HG03196 (cell line): ENCODE data around the gene LGI2.

ENCODE experiments used
- ATAC-seq: cut with Tn5 transposase; IDR thresholded peaks from one replicate; pipeline ENCODE4 v1.9.1; 2021; ENCODE audit not compliant: unreplicated experiment

LGI2 gene

DNA sequence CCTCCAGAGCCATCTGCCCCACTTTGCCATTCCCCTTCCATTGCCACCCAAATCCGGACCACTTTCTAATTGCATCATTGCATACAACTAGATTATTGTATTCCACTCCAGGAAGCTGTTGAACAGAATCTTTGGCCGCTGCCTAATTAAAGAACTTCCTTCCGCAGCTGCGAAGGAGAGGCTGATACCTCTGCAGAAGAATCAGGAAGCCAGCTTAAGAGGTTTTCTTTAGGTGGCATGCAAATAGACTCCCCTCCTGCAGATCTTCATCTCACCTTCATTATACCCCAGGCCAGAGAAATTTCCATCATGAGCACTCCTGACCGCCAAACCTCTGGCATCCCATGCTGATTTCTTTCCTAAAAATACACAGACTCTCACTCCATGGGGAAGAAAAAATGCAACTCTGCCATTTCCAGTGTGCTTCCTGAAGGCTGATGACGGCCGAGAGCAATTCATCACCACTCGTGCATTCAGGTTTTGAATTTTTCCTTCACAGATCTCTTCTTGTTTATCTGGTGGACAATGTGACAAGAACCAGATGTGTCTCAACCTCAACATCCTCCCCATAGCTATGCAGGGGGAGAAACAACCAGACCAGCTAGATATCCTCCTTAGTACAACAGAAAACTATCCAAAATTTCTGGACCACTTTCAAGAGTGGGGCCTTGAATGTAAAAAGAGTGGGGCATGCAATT is 31.2 kb downstream of the LGI2 start:
- no peak for ATAC-seq

DNA sequence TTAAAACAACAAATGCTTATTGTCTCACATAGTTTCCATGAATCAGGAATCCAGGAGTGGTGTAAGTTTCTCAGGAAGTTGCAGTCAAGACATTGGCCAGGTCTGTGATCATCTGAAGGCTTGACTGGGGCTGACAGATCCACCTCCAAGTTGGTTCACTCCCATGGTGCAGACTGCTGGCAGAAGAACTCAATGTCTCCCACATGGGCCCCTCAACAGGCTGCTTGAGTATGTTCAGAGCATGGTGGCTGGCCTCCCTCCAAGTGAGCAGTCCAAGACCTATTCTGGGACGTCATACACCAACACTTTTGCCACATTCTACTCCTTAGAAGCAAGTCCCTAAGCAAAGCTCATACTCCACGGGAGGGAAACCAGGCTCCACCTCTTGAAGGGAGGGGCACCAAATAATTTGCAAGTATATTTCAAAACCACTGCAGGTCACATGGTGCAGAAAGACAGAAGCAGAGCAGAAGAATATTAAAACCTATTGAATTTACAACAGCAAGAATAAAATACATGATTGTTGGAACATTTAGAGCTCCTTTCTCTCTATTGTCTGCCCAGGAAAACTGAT is 35.3 kb downstream of the LGI2 start:
- no peak for ATAC-seq

DNA sequence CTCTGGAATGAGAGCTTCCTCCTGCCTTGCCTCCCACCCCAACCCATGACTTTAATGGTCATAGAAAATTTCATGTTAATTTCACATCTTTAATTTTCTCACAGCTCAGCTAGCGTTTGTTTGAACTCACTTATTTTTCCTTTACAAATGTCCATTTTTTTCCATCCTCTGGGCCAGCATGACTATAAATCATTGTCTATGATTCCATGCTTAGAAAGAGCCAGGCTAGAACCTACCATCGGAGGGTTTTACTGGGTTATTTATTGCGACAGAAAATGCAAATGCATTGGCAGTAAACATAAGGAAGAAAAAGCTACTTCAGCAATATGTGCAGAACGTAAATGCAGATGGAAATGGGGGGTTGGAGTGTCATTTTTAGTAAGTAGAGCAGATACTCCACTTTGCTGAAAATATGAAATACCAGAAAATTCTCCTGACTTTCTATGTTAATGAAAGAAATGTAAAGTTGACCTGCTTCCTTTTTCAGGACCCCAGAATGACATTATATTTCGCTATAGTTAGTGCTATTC is 37.1 kb downstream of the LGI2 start:
- ATAC-seq = no peak

DNA sequence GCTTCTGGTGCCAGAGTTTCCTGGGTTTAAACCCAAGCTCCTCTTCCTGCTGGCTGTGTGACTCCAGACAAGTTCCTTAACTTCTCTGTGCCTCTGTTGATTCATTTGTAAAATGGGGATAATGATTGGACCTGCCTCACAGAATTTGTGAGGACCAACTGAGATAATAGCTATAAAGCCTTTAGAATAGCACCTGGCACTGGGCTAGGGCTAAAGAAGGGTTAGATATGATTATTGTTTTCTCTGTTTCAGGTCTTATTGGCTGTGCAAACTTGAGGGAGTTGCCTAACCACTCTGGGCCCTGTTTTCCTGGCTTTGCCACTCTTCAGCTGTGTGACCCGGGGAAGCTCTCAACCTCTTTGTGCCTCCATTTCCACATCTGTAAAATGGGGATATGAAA is 37.8 kb downstream of the LGI2 start:
- no peak for ATAC-seq

DNA sequence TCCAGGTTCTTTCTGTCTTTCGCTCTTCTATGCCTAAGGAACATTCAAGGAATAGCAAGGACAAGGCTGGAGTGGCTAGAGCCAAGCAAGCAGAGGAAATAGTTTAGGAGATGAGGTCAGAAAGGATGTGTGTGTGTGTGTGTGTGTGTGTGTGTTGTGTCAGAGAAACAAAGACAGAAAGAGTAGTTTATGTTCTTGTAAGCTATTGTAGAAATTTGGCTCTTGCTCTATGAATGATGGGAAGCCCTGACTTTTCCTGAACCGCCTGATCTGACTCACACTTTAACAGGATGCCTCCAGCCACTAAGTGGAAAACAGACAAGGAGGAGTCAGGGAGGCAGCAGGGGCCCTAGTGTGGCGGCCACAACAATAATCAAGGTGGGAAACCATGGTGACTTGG is 39.7 kb downstream of the LGI2 start:
- ATAC-seq = no peak

DNA sequence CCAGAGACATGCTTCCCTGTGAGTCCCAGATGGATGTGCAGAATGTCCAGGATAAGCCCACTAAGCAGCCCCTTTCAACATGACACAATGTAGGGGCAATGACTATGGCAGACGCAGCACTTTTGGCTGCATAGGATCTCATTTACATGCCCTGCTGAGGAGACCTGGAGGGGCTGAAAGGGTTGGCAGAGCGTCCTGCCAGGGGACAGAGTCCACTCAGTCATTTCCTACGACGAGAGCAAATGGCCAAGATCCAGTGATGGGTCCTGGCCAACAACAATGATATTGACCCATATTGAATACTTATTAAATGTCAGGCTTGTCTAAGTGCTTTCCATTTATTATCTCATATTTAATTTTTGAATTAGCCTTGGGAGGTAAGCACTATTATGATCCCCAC is 41.4 kb downstream of the LGI2 start:
- ATAC-seq = no peak

DNA sequence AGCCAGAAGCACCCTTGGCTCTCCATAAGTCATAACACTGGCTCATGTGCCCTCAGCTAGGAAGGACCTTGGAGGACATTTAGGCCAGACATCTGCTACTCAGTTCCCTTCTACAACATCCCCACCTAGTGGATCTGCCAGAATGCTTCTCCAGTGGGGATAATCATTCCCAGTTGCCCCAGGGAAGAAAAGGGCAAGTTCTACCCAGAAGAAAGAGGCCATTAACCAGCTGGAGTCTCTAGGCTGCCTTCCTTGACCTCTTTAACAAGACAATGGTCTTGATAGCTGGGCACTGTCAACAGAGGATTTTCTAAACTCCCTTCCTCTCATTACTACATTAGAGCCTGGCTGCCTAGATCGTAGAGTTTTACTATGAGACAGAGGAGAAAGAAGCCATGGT is 42.0 kb downstream of the LGI2 start:
- ATAC-seq = no peak

DNA sequence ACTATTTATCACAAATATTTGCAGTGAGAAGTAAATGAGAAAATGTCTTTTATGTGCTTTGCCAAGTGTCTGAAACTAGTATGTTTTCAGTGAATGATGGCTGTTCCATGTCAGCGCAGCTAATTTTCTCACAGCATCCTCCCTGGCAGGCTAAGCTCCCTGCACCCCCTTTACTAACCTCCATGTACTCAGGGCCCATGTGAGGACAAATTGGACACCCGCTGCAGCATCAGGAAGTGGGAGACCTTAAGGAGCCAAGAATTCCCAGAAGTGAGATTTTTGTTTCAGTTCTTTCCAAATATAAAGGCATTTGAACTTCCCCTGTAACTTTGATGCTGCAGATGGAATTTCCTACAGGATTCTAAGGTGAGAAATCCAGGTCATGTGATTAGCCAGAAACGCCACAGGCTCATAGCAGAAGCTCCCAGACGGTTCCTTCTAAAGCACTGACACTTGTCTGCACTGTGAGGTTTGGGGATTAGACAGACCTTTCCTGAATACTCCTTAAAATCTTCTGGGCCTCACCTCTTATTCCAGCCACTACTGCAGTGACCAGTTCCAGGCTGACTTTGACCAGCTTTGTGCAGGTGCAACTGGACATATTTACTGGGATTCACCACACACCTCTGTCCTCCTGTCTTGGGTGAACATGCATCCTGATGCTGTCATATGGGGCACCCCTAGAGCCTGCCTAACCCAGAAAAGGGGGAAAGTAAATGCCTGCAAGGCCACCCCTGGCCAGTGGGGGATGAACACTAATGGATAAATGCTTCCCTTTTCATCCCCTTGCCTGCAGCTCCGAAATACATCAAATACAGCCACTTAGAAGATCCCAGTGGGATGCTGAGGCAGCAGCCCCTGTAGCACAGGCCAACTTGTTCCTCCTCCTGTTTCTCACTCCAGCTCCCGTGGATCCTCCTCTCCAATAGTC is 45.9 kb downstream of the LGI2 start:
- no peak for ATAC-seq

DNA sequence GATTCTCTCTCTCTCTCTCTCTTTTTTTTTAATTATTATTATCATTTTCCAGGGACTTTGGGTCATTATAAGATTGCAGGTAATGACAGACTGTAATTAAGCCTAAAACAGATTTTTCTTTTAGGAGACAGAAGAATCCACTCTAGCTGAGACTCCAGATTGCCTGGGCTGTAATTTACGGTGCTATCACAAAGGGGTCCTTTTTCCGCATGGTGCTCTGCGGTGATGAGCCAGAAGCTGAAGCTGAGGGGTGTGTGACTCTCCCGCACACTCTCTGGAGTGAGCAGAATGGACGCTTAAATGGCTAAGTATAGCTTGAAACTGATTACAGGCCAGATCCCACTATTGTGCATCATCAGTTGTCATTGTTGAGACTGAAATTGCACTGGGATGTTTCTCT is 50.0 kb downstream of the LGI2 start:
- ATAC-seq = no peak

DNA sequence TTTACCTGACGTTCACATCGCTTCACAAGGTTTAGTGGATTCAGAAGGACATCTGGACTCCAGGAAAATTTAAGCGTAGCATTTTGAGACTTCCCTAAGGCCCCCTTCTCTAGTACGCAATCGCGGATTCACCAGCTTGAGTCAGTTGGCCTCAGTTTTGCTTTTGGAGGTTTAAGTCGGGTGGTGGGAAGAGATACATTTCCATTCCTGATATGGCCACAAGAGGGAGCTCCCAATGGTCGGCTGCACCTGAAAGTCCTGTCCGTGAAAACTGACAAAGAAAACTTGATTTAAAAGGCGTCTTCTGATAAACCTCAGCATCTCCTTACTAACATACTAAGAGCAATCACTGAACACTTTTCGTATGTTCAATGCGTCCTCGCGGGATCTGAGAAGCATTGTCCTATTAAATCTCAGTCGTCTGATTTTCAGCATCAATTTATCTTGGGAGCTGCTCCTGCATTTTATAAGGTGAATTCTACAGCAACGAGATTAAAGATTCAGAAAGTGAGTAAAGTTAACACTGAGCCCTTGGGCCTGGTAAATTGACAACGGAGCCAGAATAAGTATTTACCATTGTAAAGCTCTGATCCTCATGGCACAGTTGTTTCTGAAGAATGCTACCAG is 50.6 kb downstream of the LGI2 start:
- no peak for ATAC-seq

DNA sequence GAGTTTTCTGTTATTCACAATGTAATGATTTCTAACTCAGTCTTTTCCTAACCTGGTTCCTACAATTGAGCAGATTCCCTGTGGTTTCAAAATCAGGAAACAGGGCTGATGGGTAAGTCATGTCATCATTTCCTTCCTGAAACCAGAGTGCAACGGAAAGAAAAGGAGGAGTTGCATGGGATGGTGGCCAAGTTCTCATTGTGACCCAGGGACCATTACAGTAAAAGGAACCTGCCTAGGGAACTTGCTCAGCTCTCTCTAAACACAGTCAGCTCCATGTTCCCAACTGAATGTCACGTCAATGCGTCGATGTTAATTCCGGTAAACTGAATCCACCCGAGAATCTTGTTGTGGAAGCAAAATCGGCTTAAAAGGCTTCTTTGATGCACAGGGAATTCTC is 51.2 kb downstream of the LGI2 start:
- no peak for ATAC-seq

DNA sequence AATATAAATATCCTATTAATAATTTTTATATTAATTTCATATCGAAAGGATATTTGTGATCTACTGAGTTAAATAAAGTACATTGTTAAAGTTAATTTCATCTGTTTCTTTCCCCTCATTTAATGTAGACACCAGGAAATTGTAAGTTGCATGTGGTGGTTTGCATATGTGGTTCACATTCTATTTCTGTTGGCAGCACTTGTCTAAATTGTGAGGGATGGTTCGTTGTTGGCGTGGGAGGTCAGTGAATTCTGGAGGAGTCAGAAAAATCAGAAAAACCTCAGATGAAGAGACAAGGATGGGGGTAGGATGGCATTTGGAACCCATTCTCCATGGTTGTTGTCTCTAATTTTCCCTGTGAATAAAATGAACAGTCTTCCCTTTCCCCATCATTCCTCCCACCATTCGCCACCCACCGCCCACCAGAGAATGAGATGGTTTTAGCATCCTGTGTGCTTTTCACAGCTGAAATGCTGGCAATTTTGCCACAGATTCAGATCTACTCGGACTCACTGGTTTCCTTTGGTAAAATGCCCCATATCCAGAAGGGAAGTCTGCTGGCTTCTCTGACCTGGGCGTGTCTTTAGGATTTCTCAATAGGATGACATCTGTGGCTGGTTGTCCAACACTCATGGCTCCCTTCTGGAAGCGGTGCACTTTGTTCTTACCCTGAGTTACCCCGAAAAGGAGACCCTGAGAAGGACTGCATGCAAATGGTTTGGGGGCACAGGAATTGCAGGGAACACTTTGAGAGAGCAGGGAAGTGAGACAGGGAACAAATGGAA is 52.3 kb downstream of the LGI2 start:
- no peak for ATAC-seq

DNA sequence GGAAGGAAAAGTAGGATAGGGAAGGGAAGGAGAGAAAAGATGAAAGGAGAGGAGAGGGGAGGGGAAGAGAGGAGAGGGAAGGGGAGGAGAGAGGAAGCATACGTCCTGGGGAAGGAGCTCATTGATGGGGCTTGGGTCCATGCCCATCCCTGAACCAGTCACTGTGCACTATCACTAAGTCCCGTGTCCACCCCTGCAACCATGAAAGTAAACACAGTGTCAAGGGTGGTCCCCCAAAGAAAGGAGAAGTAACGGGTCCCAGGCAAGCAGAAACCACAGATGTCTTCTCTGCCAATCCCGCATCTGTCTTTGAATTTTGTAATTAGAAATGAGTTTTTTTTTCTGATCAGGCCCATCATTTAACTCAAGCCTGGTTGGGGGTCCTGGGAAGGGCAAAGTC is 55.2 kb downstream of the LGI2 start:
- no peak for ATAC-seq

DNA sequence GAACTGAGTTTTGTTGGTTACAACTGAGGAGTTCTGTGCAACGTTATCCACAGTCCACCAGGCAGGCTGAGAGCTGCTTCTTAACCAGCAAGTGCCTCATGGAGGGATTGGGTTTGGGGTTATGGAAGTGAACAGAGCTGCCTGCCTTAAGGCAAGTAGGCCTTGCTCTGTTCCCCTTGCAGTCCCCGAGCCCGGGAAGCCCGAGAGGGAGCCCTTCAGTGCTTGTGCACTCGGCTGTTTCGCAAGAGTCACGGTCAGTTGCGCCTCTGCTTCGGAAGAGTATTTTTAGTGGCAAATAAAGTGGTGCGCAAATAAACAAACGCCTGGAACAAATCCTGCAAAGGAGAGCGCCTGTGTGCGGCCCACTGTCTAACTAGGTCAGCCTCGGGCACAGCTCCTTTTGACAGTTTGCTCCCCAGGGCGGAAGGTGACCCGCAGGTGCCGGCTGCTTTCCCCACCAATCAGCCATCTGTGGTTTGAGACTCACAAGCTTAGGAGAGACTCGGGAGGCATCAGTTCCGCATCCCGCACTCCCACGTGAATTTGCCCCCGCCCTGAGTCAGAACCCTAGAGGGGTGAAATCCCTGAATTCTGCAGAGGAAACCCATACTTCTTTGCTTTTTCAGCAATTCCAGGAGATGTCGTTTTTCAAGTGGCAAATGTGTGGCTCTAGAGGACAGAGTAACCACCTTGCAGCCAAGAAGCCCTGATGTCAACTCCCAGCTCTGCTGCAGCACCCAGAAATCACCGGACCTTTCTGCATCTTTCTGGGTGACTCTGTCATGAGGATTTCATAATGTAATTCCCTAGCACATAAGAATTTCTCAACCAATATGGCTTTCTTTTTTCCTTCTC is 56.8 kb downstream of the LGI2 start:
- ATAC-seq = no peak

DNA sequence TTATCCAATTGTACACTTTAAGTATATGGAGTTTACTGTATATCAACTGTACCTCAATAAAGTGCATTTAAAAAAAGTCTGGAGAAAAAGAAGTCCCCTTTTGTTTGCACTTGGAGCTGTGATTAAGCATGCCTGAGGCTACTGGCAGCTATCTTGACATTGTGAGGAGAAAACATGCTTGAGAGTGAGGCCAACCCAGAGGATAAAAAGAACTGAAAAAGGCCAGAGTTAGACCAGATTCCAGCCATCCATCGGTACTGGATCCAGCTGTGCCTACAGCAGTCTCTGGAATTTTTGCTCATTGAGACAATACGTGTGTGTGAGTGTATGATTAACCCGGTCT is 57.4 kb downstream of the LGI2 start:
- no peak for ATAC-seq

DNA sequence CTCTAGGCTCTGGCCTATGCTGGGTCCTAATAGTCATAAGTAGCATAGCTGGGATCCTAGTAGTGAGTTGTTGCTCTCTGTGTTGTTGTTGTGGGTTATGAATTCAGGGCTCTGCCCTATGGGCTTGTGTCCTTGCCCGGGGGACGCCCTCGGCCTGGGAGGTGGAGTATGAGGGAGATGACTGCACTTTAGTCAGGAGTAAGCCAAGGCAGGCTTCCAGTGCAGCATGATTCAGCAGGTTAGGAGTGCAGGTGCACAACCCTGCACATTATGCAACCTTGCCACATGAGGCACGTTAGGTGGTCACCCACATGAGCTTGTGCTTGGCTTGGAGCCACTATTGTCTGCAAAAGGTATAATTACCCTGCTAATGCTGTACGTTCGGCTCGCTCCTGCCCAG is 59.6 kb downstream of the LGI2 start:
- no peak for ATAC-seq

DNA sequence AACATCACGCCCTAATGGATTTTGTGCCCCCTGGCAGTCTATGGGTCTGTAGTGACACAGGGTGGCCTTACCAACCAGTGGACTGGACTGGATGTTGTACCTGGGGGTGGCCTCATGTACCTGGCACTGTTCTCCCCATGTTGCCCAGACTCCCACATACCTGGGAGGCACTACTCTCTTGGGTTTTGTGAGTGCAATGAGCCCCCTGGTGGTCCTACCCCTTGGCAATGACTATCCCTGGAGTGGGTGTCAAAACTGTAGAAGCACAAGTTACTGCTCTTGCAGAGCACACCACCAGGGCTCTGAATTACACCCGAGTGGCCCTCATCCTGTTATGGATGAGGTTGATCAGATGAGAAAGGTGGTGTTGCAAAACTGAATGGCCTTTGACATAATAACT is 60.1 kb downstream of the LGI2 start:
- no peak for ATAC-seq

DNA sequence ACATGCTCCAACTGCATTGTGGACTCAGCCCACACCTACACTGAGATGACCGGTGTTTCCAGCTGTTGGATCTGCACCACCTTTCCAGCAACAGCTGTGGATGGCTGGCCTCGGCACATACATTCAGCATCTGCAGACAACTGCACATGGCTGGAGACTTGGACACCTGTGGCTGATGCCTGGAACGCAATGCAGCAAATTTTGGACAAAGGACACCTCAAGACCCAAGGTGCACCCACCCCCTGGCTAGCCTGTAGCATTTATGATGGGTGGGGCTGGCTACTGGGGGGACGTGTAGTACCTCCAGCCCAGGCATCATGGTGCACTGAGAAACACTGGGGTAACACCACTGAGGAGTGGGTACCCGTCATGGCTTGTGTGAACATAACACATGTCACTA is 60.6 kb downstream of the LGI2 start:
- ATAC-seq = no peak

DNA sequence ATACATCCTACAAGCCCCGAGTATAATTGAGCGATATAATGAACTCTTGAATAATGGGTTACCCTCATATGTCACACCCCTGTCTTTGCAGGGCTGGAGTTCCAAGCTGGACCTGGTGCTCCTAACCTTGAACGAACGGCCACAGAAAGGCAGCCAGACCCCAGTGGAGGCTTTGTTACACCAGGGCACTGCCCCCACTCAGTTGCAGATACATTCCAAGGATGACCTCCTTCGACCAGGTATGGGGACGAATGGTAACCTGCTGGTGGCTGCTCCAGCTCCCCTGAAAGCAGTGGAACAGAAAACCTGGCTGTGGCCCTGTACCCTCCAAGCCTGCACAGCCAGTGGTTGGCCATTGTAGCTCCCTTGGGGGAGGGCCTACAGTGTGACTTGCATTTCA is 61.3 kb downstream of the LGI2 start:
- no peak for ATAC-seq

DNA sequence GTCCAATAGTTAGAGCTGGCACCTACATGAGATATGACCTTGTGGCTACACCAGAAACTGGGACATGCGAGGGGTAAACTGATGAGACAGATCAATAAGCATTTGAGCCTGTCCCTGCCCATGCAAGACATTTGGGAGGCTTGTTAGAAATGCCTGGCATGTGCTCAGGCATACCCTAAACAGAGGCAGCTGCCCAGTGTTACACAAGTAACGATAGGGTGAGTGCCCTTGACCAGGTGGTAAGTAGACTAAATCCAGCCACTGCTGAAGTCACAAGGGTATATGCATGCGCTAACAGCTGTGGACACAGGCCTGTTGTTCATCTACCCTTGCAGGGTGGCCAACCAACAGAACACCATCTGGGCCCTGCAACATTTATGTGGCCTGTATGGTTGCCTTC is 61.8 kb downstream of the LGI2 start:
- no peak for ATAC-seq
